GM12864 (cell line): Measurements from ENCODE around the gene EYS.

ENCODE experiments used
- DNase-seq: peaks from one replicate; pipeline ENCODE4 v3.0.0-alpha.2; 2011; ENCODE audit warnings: low read depth
- H3K4me3 ChIP-seq: 2 replicates; pipeline ENCODE4 v1.5.1; 2011; ENCODE audit warnings: mild to moderate bottlenecking, low read depth, low read length, control low read depth
- CTCF ChIP-seq: IDR thresholded peaks from 2 replicates; pipeline ENCODE4 v1.5.1; 2011; ENCODE audit warnings: low read depth, mild to moderate bottlenecking, moderate library complexity, low read length, control low read depth, inconsistent platforms; ENCODE audit errors: missing control alignments

The EYS gene

GRCh38 chr6:64185621-64186020 is 1521.4 kb downstream of the EYS start:
- H3K4me3 ChIP-seq = no peak overlapping the region
- no peak for TF ChIP-seq CTCF
- DNase-seq = no peak

- no peak for TF ChIP-seq CTCF
- no peak overlapping the region for H3K4me3 ChIP-seq
- DNase-seq = no peak
Measured at GRCh38 chr6:64175296-64175695, 1531.7 kb downstream of the EYS start.

- TF ChIP-seq CTCF = no peak
- no peak for DNase-seq
- H3K4me3 ChIP-seq = no peak overlapping the region
Measured at GRCh38 chr6:64170316-64170715, 1536.7 kb downstream of the EYS start.

- TF ChIP-seq CTCF = no peak
- no peak overlapping the region for H3K4me3 ChIP-seq
- no peak for DNase-seq
Measured at GRCh38 chr6:64160486-64160885, 1546.5 kb downstream of the EYS start.

GRCh38 chr6:64155063-64155462 is 1552.0 kb downstream of the EYS start:
- DNase-seq = no peak
- no peak for TF ChIP-seq CTCF
- no peak overlapping the region for H3K4me3 ChIP-seq

- no peak for TF ChIP-seq CTCF
- H3K4me3 ChIP-seq = no peak overlapping the region
- no peak for DNase-seq
Measured at GRCh38 chr6:64146876-64147275, 1560.2 kb downstream of the EYS start.

- TF ChIP-seq CTCF = no peak
- DNase-seq = no peak
- H3K4me3 ChIP-seq = no peak overlapping the region
Measured at GRCh38 chr6:64146094-64146493, 1560.9 kb downstream of the EYS start.
